IPS-15b (cell line): Measurements from ENCODE around the gene ATG9A.
"Not testable (repeated sequence)": the region's sequence is repeated elsewhere in the genome, so short reads cannot be mapped to it uniquely, and the experiment has no call there.

Source experiments
- H3K27me3 ChIP-seq: one replicate; pipeline ENCODE4 v1.6.1; 2013; ENCODE audit warnings: low read length; ENCODE audit not compliant: control insufficient read depth, insufficient read depth
- H3K36me3 ChIP-seq: one replicate; pipeline ENCODE4 v1.6.1; 2013; ENCODE audit warnings: low read length; ENCODE audit not compliant: control insufficient read depth, insufficient read depth
- H3K4me1 ChIP-seq: one replicate; pipeline ENCODE4 v1.6.1; 2013; ENCODE audit warnings: mild to moderate bottlenecking, low read length; ENCODE audit not compliant: control insufficient read depth, insufficient read depth
- H3K4me3 ChIP-seq: one replicate; pipeline ENCODE4 v1.5.1; 2013; ENCODE audit warnings: low read depth, low read length
- H3K9ac ChIP-seq: one replicate; pipeline ENCODE4 v1.6.1; 2013; ENCODE audit warnings: low read depth, mild to moderate bottlenecking, low read length
- H3K9me3 ChIP-seq: one replicate; pipeline ENCODE4 v1.6.1; 2013; ENCODE audit warnings: mild to moderate bottlenecking, low read length; ENCODE audit not compliant: control insufficient read depth, insufficient read depth

ATG9A gene

DNA sequence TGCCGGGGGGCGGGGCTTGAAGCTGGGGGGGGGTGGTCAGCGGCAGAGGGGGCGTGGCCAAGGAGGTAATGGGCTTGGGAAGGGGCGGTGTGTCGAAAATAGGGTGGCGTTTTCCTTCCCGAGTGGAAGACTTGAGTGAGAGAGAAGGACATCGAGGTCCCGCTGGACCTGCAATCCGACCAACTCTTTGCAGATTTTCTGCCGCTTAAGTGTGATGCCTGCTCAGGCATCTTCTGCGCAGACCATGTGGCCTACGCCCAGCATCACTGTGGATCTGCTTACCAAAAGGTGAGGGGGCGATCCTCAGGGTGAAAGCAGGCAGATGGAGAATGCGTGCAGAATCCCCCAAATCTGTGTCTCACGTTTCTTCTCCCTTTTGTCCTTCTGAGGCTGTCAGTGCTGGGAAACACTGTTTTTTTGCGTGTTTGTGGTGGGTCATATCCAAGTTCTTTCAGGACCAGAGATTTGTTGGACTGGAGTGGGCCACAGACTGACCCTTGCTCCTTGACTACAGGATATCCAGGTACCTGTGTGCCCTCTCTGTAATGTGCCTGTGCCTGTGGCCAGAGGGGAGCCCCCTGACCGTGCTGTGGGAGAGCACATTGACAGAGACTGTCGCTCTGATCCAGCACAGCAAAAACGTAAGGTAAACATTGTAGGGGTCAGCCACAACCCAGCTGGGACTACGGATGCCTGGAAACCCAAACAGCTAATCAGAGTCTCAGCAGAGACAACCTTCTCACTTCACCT, 22.1 kb downstream of the ATG9A start:
- Histone ChIP-seq H3K4me1 (peaks cover 5% of the 10 kb centered on the region), H3K36me3 (peaks cover 24% of the 10 kb centered on the region), H3K9me3 (no peaks in the 10 kb centered on the region), H3K27me3 (no peaks in the 10 kb centered on the region), H3K4me3 (peak overlapping the region; percentile 87), H3K9ac (peak overlapping the region; percentile 65)

DNA sequence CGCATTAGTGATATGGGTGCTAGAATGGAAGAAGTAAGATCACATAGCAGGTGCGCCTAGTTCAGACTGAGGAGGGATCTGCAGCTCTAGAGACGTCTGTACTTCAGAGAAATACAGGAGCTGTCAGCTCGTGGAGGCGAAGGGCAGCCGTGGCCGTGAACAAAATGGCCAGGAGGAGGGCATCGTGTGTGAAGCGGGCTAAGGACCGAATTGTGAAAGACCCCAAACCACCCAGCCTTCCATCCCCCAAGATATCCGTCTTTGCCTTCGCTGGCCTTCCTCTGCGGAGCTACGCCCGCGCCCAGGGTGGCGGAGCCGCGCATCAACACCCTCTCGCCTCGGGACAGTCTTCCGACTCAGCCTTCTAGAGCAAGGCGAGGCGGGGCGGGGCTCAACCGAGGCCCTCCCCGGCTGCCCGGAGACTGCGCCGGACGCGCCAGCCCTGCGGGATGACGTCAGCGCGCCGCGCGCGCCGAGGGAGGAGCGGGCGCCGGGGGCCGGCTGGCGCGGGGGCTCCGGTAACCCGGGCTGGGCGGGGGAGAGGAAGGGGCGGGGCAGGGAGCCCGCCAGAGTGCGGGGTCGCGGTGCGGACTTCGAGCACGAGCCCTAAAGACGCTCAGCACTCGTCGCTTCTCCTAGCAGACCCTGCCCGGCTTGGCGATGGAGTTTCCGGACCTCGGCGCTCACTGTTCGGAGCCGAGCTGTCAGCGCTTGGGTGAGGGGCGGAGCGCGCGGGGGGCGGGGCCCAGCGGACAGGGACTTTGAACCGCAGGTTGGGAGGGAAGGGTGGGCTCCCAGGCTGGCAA, 22.9 kb downstream of the ATG9A start, which contains the start of gene ZFAND2B:
Gene ZFAND2B (plus strand): TSS at position 455 of the 806 bp plus-strand sequence. CDS start 206 bp downstream, at position 661.
- Histone ChIP-seq H3K4me1 (peaks cover 5% of the 10 kb centered on the region), H3K9me3 (no peaks in the 10 kb centered on the region), H3K4me3 (peak within 1 kb of the TSS; percentile 93), H3K9ac (peak within 1 kb of the TSS; percentile 85), H3K36me3 (peaks cover 20% of the 10 kb centered on the region), H3K27me3 (no peaks in the 10 kb centered on the region)

GRCh38 chr2:219205981-219206327, 23.5 kb downstream of the ATG9A start:
- H3K27me3 ChIP-seq, result no peaks in the 10 kb centered on the region
- H3K4me3 ChIP-seq, result peak overlapping the region; percentile 93
- H3K9ac ChIP-seq, result peak overlapping the region; percentile 85
- H3K4me1 ChIP-seq, result peaks cover 5% of the 10 kb centered on the region
- H3K9me3 ChIP-seq, result no peaks in the 10 kb centered on the region
- peaks cover 20% of the 10 kb centered on the region for H3K36me3 ChIP-seq

DNA sequence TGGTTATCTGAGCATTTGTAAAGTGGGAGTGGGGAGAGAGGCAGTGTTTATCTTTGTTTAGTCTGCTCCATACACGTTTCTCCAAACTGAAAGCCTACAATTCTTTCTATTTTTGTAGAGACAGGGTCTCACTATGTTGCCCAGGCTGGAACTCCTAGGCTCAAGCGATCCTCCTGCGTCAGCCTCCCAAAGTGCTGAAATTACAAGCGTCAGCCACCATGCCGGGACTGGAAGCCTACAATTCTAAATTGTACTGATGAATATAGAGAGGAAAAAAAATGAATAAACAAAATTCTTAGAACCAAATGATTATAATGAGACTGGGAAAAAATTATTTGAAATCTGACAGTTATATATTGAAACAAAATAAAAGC, 24.3 kb downstream of the ATG9A start:
- H3K4me1 ChIP-seq, result peaks cover 5% of the 10 kb centered on the region
- peaks cover 12% of the 10 kb centered on the region for H3K36me3 ChIP-seq
- H3K4me3 ChIP-seq, result no peak overlapping the region
- no peaks in the 10 kb centered on the region for H3K27me3 ChIP-seq
- no peaks in the 10 kb centered on the region for H3K9me3 ChIP-seq
- H3K9ac ChIP-seq, result no peak overlapping the region

- no peak overlapping the region for H3K4me3 ChIP-seq
- H3K36me3 ChIP-seq, result peaks cover 9% of the 10 kb centered on the region
- no peaks in the 10 kb centered on the region for H3K9me3 ChIP-seq
- H3K9ac ChIP-seq, result no peak overlapping the region
- no peaks in the 10 kb centered on the region for H3K27me3 ChIP-seq
- peaks cover 5% of the 10 kb centered on the region for H3K4me1 ChIP-seq
Measured at GRCh38 chr2:219204425-219205164, 24.8 kb downstream of the ATG9A start.

- H3K27me3 ChIP-seq, result not testable (repeated sequence)
Measured at GRCh38 chr2:219201331-219201730, 28.1 kb downstream of the ATG9A start.

GRCh38 chr2:219200502-219201326, 28.7 kb downstream of the ATG9A start:
- not testable (repeated sequence) for H3K9ac ChIP-seq, H3K4me1 ChIP-seq, H3K27me3 ChIP-seq, H3K4me3 ChIP-seq, H3K9me3 ChIP-seq, H3K36me3 ChIP-seq

More at GRCh38 chr2:219201331-219201730, 28.1 kb downstream of the ATG9A start:
- not testable (repeated sequence) for H3K9ac ChIP-seq, H3K36me3 ChIP-seq, H3K4me1 ChIP-seq, H3K9me3 ChIP-seq, H3K4me3 ChIP-seq

GRCh38 chr2:219199470-219200211, 29.8 kb downstream of the ATG9A start:
- no peaks in the 10 kb centered on the region for H3K9me3 ChIP-seq
- H3K36me3 ChIP-seq, result no peaks in the 10 kb centered on the region
- no peak overlapping the region for H3K4me3 ChIP-seq
- no peaks in the 10 kb centered on the region for H3K4me1 ChIP-seq
- no peak overlapping the region for H3K9ac ChIP-seq
- H3K27me3 ChIP-seq, result no peaks in the 10 kb centered on the region

- Histone ChIP-seq H3K27me3 (no peaks in the 10 kb centered on the region), H3K36me3 (no peaks in the 10 kb centered on the region), H3K4me3 (no peak overlapping the region), H3K9me3 (no peaks in the 10 kb centered on the region), H3K4me1 (no peaks in the 10 kb centered on the region), H3K9ac (no peak overlapping the region)
Measured at GRCh38 chr2:219198974-219199373, 30.5 kb downstream of the ATG9A start.

DNA sequence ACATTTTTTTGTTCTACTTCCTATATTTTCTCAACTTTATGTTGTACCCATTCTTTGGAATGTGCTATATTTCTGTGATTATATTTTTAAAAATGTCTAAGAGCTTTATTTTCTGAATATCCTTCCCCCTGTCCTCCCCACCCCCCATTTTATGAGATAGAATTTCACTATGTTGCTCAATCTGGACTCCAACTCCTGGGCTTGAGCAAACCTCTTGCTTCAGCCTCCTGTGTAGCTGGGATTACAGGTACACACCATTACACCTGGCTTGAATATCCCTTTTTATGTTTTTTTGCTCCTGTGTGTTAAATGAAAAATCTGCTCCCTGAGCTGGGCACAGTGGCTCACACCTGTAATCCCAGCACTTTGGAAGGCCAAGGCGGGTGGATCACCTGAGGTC, 32.0 kb downstream of the ATG9A start:
- Histone ChIP-seq H3K9ac (no peak overlapping the region), H3K4me3 (no peak overlapping the region), H3K27me3 (no peaks in the 10 kb centered on the region), H3K9me3 (no peaks in the 10 kb centered on the region), H3K36me3 (no peaks in the 10 kb centered on the region), H3K4me1 (no peaks in the 10 kb centered on the region)
